KMS-11 (cell line): ENCODE measurements around the gene NEDD4L.

ENCODE experiments used
- H2AFZ ChIP-seq: fragments of 200-600 bp; sonication (generic); 2 replicates; pipeline ENCODE4 v1.6.1; 2016; ENCODE audit warnings: antibody characterized with exemption, mixed run types, low read depth
- H3K27ac ChIP-seq: fragments of 200-600 bp; sonication (generic); 2 replicates; pipeline ENCODE4 v1.6.1; 2016; ENCODE audit warnings: mild to moderate bottlenecking, mixed run types
- H3K27me3 ChIP-seq: fragments of 200-600 bp; sonication (generic); 2 replicates; pipeline ENCODE4 v1.6.1; 2017; ENCODE audit warnings: mild to moderate bottlenecking, low read depth, mixed run types, moderate library complexity; ENCODE audit not compliant: insufficient read depth
- H3K36me3 ChIP-seq: fragments of 200-600 bp; sonication (generic); 2 replicates; pipeline ENCODE4 v1.6.1; 2017; ENCODE audit warnings: mild to moderate bottlenecking, mixed run types; ENCODE audit not compliant: insufficient read depth
- H3K4me1 ChIP-seq: fragments of 200-600 bp; sonication (generic); 2 replicates; pipeline ENCODE4 v1.6.1; 2016; ENCODE audit warnings: mild to moderate bottlenecking, low read depth, mixed run types; ENCODE audit not compliant: poor library complexity, severe bottlenecking
- H3K4me2 ChIP-seq: fragments of 200-600 bp; sonication (generic); 2 replicates; pipeline ENCODE4 v1.7.0; 2016; ENCODE audit warnings: mild to moderate bottlenecking, mixed run types
- H3K4me3 ChIP-seq: fragments of 200-600 bp; sonication (generic); IDR thresholded peaks from 2 replicates; pipeline ENCODE4 v1.6.1; 2017; ENCODE audit warnings: low read depth, low read length, mixed read lengths; ENCODE audit not compliant: insufficient read depth
- H3K79me2 ChIP-seq: fragments of 200-600 bp; sonication (generic); 2 replicates; pipeline ENCODE4 v1.6.1; 2016; ENCODE audit warnings: low read depth, mixed run types; ENCODE audit not compliant: insufficient read depth
- H3K9ac ChIP-seq: fragments of 200-600 bp; sonication (generic); 2 replicates; pipeline ENCODE4 v1.6.1; 2016; ENCODE audit warnings: mild to moderate bottlenecking, mixed run types
- H4K20me1 ChIP-seq: fragments of 200-600 bp; sonication (generic); 2 replicates; pipeline ENCODE4 v1.6.1; 2016; ENCODE audit warnings: mild to moderate bottlenecking, mixed run types; ENCODE audit not compliant: insufficient read depth
- TF ChIP-seq, protein P1 (sequence below): fragments of 200-600 bp; sonication (generic); conservative IDR thresholded peaks from 2 replicates; pipeline ENCODE4 v1.6.1; 2017; ENCODE audit warnings: low read depth, mild to moderate bottlenecking, antibody characterized with exemption, low read length, moderate library complexity, mixed read lengths

Gene NEDD4L

DNA sequence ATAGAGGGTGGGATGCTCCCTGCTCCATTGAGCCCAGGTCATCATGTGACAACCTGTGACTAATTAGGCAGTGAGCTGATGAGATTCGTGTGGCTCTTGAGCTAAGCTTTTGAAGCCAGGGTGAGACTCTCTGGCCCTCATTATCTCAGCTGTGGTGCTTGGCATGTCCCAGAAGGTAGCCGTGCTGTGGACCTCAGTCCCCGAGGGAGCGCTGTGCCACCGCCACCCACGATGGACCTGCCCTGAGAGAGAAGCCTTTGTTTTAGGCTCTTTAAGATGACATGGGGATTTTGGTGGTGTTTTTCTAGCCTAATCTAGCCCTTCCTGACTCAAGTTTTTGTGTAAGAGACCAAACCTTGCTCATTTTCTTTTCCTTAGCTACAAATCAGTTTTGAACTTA, 66.4 kb downstream of the NEDD4L start:
- Histone ChIP-seq H4K20me1 (no peaks in the 10 kb centered on the region), H3K27me3 (no peaks in the 10 kb centered on the region), H2AFZ (no peak overlapping the region), H3K4me3 (no peak overlapping the region), H3K27ac (no peak overlapping the region), H3K36me3 (no peaks in the 10 kb centered on the region), H3K4me2 (no peak overlapping the region), H3K4me1 (peaks cover 19% of the 10 kb centered on the region), H3K9ac (no peak overlapping the region), H3K79me2 (0 out of 2 replicates have a peak, but pooled peaks cover 6% of the 10 kb centered on the region)
- TF ChIP-seq, protein P1, sequence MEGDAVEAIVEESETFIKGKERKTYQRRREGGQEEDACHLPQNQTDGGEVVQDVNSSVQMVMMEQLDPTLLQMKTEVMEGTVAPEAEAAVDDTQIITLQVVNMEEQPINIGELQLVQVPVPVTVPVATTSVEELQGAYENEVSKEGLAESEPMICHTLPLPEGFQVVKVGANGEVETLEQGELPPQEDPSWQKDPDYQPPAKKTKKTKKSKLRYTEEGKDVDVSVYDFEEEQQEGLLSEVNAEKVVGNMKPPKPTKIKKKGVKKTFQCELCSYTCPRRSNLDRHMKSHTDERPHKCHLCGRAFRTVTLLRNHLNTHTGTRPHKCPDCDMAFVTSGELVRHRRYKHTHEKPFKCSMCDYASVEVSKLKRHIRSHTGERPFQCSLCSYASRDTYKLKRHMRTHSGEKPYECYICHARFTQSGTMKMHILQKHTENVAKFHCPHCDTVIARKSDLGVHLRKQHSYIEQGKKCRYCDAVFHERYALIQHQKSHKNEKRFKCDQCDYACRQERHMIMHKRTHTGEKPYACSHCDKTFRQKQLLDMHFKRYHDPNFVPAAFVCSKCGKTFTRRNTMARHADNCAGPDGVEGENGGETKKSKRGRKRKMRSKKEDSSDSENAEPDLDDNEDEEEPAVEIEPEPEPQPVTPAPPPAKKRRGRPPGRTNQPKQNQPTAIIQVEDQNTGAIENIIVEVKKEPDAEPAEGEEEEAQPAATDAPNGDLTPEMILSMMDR, result no peak

GRCh38 chr18:58112174-58112573, 68.1 kb downstream of the NEDD4L start:
- Histone ChIP-seq H4K20me1 (no peaks in the 10 kb centered on the region), H3K27me3 (no peaks in the 10 kb centered on the region), H3K4me2 (no peak overlapping the region), H3K79me2 (0 out of 2 replicates have a peak, but pooled peaks cover 6% of the 10 kb centered on the region), H3K4me3 (no peak overlapping the region), H3K27ac (no peak overlapping the region), H2AFZ (no peak overlapping the region), H3K36me3 (no peaks in the 10 kb centered on the region), H3K4me1 (peaks cover 28% of the 10 kb centered on the region), H3K9ac (no peak overlapping the region)
- TF ChIP-seq, protein P1, result no peak

DNA sequence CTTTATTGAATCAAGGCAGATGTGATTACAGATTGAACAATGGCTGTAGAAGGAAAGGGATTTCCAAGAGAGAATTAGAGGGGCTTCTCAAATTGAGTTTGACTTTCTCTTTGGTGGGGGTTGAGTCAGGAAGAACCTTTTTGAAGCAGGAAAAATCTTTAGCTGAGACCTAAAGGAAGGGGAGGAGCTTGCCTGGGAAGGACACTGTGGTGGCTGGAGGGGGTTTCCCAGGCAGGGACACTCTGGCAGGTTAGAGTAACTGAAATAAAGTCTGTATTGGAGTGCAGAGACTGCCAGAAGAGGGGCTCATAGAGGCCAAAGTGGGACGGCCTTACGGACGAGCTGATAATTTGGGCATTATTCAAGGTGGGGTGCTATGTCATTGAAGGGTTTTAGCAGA, 69.3 kb downstream of the NEDD4L start:
- Histone ChIP-seq H4K20me1 (no peaks in the 10 kb centered on the region), H3K36me3 (no peaks in the 10 kb centered on the region), H3K9ac (no peak overlapping the region), H2AFZ (peak overlapping the region; percentile 27), H3K27me3 (no peaks in the 10 kb centered on the region), H3K4me3 (no peak overlapping the region), H3K27ac (peak overlapping the region; percentile 16), H3K79me2 (0 out of 2 replicates have a peak, but pooled peaks cover 6% of the 10 kb centered on the region), H3K4me2 (peak overlapping the region; percentile 46), H3K4me1 (peaks cover 39% of the 10 kb centered on the region)
- TF ChIP-seq, protein P1, result no peak

DNA sequence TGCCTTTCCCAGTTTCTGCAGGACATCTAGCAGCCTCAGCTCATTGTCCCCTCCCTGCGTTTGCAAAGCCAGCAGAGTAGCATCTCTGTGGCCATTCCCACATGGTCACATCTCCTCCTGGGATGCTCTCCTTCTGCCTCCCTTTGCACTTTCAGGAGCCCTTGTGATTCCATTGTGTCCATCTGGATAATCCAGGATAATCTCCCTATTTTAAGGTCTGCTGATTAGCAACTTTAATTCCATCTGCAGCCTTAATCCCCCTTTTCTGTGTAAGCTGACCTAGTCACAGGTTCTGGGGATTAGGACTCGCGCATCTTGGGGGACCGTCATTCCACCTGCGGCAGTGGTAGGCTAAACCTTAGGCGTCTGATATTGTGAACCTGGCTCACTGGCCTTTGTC, 70.7 kb downstream of the NEDD4L start:
- Histone ChIP-seq H3K27ac (no peak overlapping the region), H3K79me2 (0 out of 2 replicates have a peak, but pooled peaks cover 6% of the 10 kb centered on the region), H3K4me1 (peaks cover 51% of the 10 kb centered on the region), H2AFZ (no peak overlapping the region), H3K9ac (no peak overlapping the region), H3K4me3 (no peak overlapping the region), H3K36me3 (no peaks in the 10 kb centered on the region), H3K27me3 (no peaks in the 10 kb centered on the region), H4K20me1 (no peaks in the 10 kb centered on the region), H3K4me2 (no peak overlapping the region)
- TF ChIP-seq, protein P1, result no peak

DNA sequence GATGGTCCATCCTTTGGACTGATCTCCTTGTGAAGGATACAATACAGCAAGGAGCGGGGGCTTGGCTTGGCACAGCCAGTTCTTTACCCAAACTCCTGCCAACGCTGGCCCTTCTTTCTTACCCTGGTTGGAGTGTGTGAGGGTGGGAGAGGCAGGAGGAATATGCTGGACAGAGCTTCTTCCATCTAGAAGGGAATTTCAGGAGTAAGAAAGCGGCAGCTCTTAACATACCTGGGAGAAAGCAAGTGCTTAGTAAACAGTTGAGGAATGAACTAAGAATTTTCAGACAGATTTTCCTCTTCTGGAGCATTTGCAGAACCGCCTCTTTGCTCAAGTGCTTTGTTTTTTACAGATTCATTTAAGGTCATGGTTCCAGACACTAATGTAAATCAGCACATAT, 72.8 kb downstream of the NEDD4L start:
- Histone ChIP-seq H3K4me2 (no peak overlapping the region), H3K4me3 (no peak overlapping the region), H3K27ac (no peak overlapping the region), H3K79me2 (0 out of 2 replicates have a peak, but pooled peaks cover 6% of the 10 kb centered on the region), H3K9ac (no peak overlapping the region), H3K27me3 (no peaks in the 10 kb centered on the region), H3K36me3 (no peaks in the 10 kb centered on the region), H2AFZ (no peak overlapping the region), H4K20me1 (no peaks in the 10 kb centered on the region), H3K4me1 (peaks cover 60% of the 10 kb centered on the region)
- TF ChIP-seq, protein P1, result no peak
